WTC11 (cell line): ENCODE measurements around the gene TCF20.

Experiments used
- CREB1 ChIP-seq: sonication (generic); formaldehyde crosslinking; IDR thresholded peaks from 2 replicates; pipeline ENCODE4 v1.8.0; 2023; ENCODE audit warnings: mild to moderate bottlenecking, missing genetic modification reagents
- JUN ChIP-seq: sonication (generic); formaldehyde crosslinking; IDR thresholded peaks from 2 replicates; pipeline ENCODE4 v1.8.0; 2023; ENCODE audit warnings: mild to moderate bottlenecking, missing genetic modification reagents
- MXD4 ChIP-seq: fragments of 250-450 bp; sonication (Bioruptor Pico); IDR thresholded peaks from 2 replicates; pipeline ENCODE4 v1.8.0; 2021; ENCODE audit warnings: mild to moderate bottlenecking, moderate library complexity, borderline replicate concordance
- RELA ChIP-seq: sonication (generic); formaldehyde crosslinking; IDR thresholded peaks from 2 replicates; pipeline ENCODE4 v1.8.1; 2022; ENCODE audit warnings: missing genetic modification reagents, mild to moderate bottlenecking, borderline replicate concordance
- SP1 ChIP-seq: sonication (generic); formaldehyde crosslinking; conservative IDR thresholded peaks from 2 replicates; pipeline ENCODE4 v1.8.1; 2022; ENCODE audit warnings: missing genetic modification reagents
- ZNF396 ChIP-seq: fragments of 250-450 bp; sonication (Bioruptor Pico); IDR thresholded peaks from 2 replicates; pipeline ENCODE4 v1.8.0; 2021; ENCODE audit warnings: mild to moderate bottlenecking, moderate library complexity, borderline replicate concordance
- ZNF423 ChIP-seq: fragments of 250-450 bp; sonication (Bioruptor Pico); IDR thresholded peaks from 2 replicates; pipeline ENCODE4 v2.1.2; 2022; ENCODE audit warnings: mild to moderate bottlenecking, moderate library complexity
- TF ChIP-seq, protein P1 (sequence below): fragments of 200-600 bp; IDR thresholded peaks from 2 replicates; pipeline ENCODE4 v1.8.0; 2022; ENCODE audit warnings: antibody characterized with exemption
- TF ChIP-seq, protein P2 (sequence below): sonication (generic); formaldehyde crosslinking; IDR thresholded peaks from 2 replicates; pipeline ENCODE4 v1.8.1; 2022; ENCODE audit warnings: low read depth, missing genetic modification reagents, borderline replicate concordance

DNA sequence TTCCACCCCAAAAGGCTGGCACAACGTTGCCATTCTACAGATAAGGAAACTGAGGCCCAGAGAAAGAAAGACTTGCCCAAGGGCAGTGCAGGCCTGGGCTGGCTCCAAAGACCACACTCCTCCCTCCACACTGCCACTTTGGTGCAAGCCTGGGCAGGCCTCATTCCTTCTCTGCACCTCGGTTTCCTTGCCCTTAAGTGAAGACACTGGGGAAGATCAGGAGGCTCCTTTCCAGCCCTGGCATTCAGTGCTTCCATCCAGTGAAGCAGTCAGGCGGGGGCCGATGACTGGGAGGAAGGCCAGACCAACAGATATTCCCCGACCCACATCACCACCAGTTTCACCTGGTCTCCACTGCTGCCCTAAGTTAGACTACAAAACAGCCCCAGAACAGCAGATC is 18.3 kb upstream of the TCF20 start:
- TF ChIP-seq ZNF396 (CRISPR knock-in tag) (no peak), JUN (no peak), ZNF423 (CRISPR knock-in tag) (no peak), RELA (CRISPR knock-in tag) (no peak), SP1 (CRISPR knock-in tag) (no peak), CREB1 (no peak), MXD4 (no peak)
- TF ChIP-seq, protein P1, sequence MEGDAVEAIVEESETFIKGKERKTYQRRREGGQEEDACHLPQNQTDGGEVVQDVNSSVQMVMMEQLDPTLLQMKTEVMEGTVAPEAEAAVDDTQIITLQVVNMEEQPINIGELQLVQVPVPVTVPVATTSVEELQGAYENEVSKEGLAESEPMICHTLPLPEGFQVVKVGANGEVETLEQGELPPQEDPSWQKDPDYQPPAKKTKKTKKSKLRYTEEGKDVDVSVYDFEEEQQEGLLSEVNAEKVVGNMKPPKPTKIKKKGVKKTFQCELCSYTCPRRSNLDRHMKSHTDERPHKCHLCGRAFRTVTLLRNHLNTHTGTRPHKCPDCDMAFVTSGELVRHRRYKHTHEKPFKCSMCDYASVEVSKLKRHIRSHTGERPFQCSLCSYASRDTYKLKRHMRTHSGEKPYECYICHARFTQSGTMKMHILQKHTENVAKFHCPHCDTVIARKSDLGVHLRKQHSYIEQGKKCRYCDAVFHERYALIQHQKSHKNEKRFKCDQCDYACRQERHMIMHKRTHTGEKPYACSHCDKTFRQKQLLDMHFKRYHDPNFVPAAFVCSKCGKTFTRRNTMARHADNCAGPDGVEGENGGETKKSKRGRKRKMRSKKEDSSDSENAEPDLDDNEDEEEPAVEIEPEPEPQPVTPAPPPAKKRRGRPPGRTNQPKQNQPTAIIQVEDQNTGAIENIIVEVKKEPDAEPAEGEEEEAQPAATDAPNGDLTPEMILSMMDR = no peak
- TF ChIP-seq, protein P2, sequence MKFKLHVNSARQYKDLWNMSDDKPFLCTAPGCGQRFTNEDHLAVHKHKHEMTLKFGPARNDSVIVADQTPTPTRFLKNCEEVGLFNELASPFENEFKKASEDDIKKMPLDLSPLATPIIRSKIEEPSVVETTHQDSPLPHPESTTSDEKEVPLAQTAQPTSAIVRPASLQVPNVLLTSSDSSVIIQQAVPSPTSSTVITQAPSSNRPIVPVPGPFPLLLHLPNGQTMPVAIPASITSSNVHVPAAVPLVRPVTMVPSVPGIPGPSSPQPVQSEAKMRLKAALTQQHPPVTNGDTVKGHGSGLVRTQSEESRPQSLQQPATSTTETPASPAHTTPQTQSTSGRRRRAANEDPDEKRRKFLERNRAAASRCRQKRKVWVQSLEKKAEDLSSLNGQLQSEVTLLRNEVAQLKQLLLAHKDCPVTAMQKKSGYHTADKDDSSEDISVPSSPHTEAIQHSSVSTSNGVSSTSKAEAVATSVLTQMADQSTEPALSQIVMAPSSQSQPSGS = no peak
